Measurements from ENCODE around the gene ADAMTSL3.
"Not testable (repeated sequence)": the region's sequence is repeated elsewhere in the genome, so short reads cannot be mapped to it uniquely, and the experiment has no call there.

Gene ADAMTSL3

GRCh38 chr15:83753872-83754493, 100.1 kb downstream of the ADAMTSL3 start:
- no peak for DNase-seq (ENCODE audit: low read depth)

- DNase-seq (ENCODE audit: low read depth), result not testable (repeated sequence)
Observed at GRCh38 chr15:83757291-83757690, 103.4 kb downstream of the ADAMTSL3 start.

- no peak for DNase-seq (ENCODE audit: low read depth)
Observed at GRCh38 chr15:83762367-83762766, 108.4 kb downstream of the ADAMTSL3 start.

- no peak for DNase-seq (ENCODE audit: low read depth)
Observed at GRCh38 chr15:83764201-83764838, 110.4 kb downstream of the ADAMTSL3 start.

GRCh38 chr15:83766339-83766738, 112.4 kb downstream of the ADAMTSL3 start:
- no peak for DNase-seq (ENCODE audit: low read depth)

- DNase-seq (ENCODE audit: low read depth), result no peak
Observed at GRCh38 chr15:83767741-83768140, 113.8 kb downstream of the ADAMTSL3 start.

GRCh38 chr15:83769411-83769999, 115.6 kb downstream of the ADAMTSL3 start:
- no peak for DNase-seq (ENCODE audit: low read depth)

GRCh38 chr15:83775738-83776137, 121.8 kb downstream of the ADAMTSL3 start:
- DNase-seq (ENCODE audit: low read depth), result no peak

- DNase-seq (ENCODE audit: low read depth), result no peak
Observed at GRCh38 chr15:83776986-83777385, 123.1 kb downstream of the ADAMTSL3 start.

- no peak for DNase-seq (ENCODE audit: low read depth)
Observed at GRCh38 chr15:83783227-83783626, 129.3 kb downstream of the ADAMTSL3 start.

GRCh38 chr15:83784975-83785374, 131.1 kb downstream of the ADAMTSL3 start:
- DNase-seq (ENCODE audit: low read depth), result peak; percentile 16

GRCh38 chr15:83786336-83786735, 132.4 kb downstream of the ADAMTSL3 start:
- DNase-seq (ENCODE audit: low read depth), result no peak

- DNase-seq (ENCODE audit: low read depth), result no peak
Observed at GRCh38 chr15:83793069-83793468, 139.1 kb downstream of the ADAMTSL3 start.

GRCh38 chr15:83794209-83794608, 140.3 kb downstream of the ADAMTSL3 start:
- DNase-seq (ENCODE audit: low read depth), result no peak

- DNase-seq (ENCODE audit: low read depth), result no peak
Observed at GRCh38 chr15:83809345-83809744, 155.4 kb downstream of the ADAMTSL3 start.

- DNase-seq (ENCODE audit: low read depth), result no peak
Observed at GRCh38 chr15:83810110-83810509, 156.2 kb downstream of the ADAMTSL3 start.

GRCh38 chr15:83813682-83814081, 159.8 kb downstream of the ADAMTSL3 start:
- DNase-seq (ENCODE audit: low read depth), result no peak

GRCh38 chr15:83815506-83815905, 161.6 kb downstream of the ADAMTSL3 start:
- DNase-seq (ENCODE audit: low read depth), result no peak

GRCh38 chr15:83816124-83816883, 162.4 kb downstream of the ADAMTSL3 start:
- no peak for DNase-seq (ENCODE audit: low read depth)

- no peak for DNase-seq (ENCODE audit: low read depth)
Observed at GRCh38 chr15:83818591-83818990, 164.7 kb downstream of the ADAMTSL3 start.

GRCh38 chr15:83830381-83830780, 176.5 kb downstream of the ADAMTSL3 start:
- no peak for DNase-seq (ENCODE audit: low read depth)

GRCh38 chr15:83833569-83833968, 179.6 kb downstream of the ADAMTSL3 start:
- DNase-seq (ENCODE audit: low read depth), result no peak

GRCh38 chr15:83835479-83835878, 181.6 kb downstream of the ADAMTSL3 start:
- no peak for DNase-seq (ENCODE audit: low read depth)
